Fibroblast of lung (primary cell): Measurements from ENCODE around the gene PEX6.

ENCODE experiments used
- CTCF ChIP-seq, 2 donors: IDR thresholded peaks in 1 of 2; conservative IDR thresholded peaks in 1 of 2; 1 replicate in 1 of 2; 2 replicates in 1 of 2; pipeline ENCODE4 v1.5.1; 2011 to 2012; ENCODE audit warnings: low read length in 2 of 2, control low read depth in 1 of 2, inconsistent platforms in 1 of 2, low read depth in 1 of 2, mild to moderate bottlenecking in 1 of 2
- EZH2 ChIP-seq: IDR thresholded peaks from 2 replicates; pipeline ENCODE4 v1.5.1; 2012; ENCODE audit warnings: low read length, control low read depth, mild to moderate bottlenecking; ENCODE audit errors: missing control alignments

GRCh38 chr6:42939810-42940167 is 39.2 kb downstream of the PEX6 start:
- TF ChIP-seq CTCF (conservative IDR thresholded peaks at IDR 0.05 in 1 of 2, IDR thresholded peaks at IDR 0.05 in 1 of 2; ENCODE audit: low read depth in 1 of 2, low read length in 2 of 2) (no peak), EZH2 (no peak)
